OCI-M1 (cell line): ENCODE data around the gene FKBP5.
"Not testable (repeated sequence)": the region's sequence is repeated elsewhere in the genome, so short reads cannot be mapped to it uniquely, and the experiment has no call there.

ENCODE experiments used
- DNase-seq: peaks from one replicate; lab custom pipeline; 2025; lab: John Stamatoyannopoulos, UW

FKBP5 gene

GRCh38 chr6:35688605-35689322, at the start of gene FKBP5:
Gene FKBP5 (minus strand): TSS chr6:35688915. CDS start chr6:35642824, 46,091 bp downstream.
- DNase-seq = peak; percentile 96

GRCh38 chr6:35737413-35738211, 48.9 kb upstream of the FKBP5 start:
- peak; percentile 92 for DNase-seq

- no peak for DNase-seq
These were observed 48.3 kb upstream of the FKBP5 start, which contains the start of gene ARMC12 for GRCh38 chr6:35736982-35737412. Gene ARMC12 (plus strand): TSS chr6:35737032. CDS start chr6:35737109, 77 bp downstream.

- peak; percentile 89 for DNase-seq
These were observed 47.7 kb upstream of the FKBP5 start for GRCh38 chr6:35736253-35736894.

DNA sequence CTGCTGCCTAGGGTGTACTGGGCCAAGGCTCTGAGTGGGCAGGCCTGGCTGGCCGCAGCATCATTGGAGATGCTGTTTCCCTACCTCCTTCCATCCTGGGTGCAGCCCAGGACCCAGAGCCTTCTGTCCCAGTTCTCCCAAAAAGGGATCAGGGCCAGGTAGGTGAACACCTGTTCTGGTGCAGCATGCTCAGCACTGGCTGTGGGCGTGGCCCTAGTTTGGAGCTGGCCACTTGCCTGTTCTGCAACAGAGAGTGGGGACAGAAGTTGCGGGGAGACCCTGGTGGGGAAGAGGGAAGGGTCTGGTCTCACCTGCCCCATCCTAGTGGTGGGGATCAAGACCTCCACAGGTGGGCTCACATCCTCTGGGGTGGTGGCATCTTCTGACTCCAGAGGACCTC, 46.7 kb upstream of the FKBP5 start:
- DNase-seq = no peak

- not testable (repeated sequence) for DNase-seq
These were observed 45.6 kb upstream of the FKBP5 start for GRCh38 chr6:35734319-35734718.

- DNase-seq = no peak
These were observed 44.9 kb upstream of the FKBP5 start for GRCh38 chr6:35733633-35734032.

DNA sequence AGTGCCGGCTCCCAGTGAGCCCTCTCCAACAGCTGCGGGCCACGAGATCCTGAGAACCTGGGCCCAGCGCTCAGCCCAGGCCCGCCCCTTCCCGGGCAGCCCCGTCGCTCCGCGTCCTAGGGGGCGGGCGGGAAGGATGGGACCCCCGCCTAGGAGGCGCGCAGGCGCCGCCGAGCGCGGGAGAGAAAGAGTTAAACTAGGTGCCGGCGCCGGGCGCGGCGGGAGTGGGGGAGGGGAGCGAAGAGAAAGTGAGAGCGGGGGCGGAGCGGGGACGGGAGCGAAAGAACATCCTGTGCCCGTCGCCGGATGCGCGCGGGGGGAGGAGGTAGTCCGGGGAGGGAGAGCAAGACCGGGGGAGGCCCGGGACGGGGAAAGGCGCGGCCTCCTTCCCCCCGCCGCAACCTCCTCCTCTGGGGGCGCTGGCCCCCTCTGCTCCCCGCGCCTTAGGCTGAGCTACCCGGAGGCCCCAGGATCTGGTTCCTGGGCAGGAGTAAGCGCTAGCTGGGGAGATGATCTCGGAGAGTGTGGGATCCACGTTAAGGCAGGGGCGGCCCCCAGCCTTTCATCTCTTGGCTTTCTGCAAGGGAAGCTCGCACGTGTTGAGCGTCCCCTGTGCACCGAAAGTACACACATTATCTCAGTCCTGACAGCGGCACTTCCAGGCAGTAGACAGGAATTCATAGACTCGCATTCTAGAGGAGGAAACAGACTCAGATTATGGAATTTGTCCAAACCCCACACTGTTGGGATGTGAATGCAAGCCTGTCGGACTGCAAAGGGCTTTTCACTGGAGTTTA, 43.2 kb upstream of the FKBP5 start:
- DNase-seq = peak; percentile 91

GRCh38 chr6:35731414-35731735, 42.7 kb upstream of the FKBP5 start:
- DNase-seq = peak; percentile 96

DNA sequence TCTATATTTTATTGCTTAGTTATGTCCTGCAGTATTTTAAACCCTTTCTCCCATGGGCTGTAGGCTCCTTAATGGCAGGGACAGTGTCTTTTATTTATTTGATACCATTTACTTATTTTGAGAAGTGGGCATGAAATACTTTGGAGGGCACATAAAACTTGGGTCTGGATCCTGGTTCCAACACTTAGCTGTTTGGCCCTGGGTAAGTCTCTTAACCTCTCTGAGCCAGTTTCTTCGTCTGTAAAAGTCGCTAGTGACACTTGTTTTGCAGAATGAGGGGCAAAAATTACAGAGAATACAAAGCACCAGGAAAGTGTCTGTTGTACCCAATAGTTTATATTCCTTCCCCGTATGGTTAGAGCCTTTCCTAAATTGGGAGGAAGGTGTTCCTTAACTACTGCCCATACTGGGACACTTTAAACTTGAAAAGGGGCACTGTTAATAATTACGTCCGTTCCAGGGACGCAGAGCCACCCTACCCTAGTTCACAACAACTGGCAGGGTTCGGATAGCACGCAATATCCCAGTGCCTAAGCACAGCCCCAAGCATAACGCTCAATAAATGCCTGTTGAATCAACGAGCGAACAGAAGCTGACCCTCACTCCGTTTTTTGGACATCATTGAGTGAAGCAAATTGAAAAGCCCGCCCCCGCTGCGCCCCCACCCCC, 42.2 kb upstream of the FKBP5 start:
- DNase-seq = no peak

GRCh38 chr6:35729722-35730121, 41.0 kb upstream of the FKBP5 start:
- peak; percentile 44 for DNase-seq

DNA sequence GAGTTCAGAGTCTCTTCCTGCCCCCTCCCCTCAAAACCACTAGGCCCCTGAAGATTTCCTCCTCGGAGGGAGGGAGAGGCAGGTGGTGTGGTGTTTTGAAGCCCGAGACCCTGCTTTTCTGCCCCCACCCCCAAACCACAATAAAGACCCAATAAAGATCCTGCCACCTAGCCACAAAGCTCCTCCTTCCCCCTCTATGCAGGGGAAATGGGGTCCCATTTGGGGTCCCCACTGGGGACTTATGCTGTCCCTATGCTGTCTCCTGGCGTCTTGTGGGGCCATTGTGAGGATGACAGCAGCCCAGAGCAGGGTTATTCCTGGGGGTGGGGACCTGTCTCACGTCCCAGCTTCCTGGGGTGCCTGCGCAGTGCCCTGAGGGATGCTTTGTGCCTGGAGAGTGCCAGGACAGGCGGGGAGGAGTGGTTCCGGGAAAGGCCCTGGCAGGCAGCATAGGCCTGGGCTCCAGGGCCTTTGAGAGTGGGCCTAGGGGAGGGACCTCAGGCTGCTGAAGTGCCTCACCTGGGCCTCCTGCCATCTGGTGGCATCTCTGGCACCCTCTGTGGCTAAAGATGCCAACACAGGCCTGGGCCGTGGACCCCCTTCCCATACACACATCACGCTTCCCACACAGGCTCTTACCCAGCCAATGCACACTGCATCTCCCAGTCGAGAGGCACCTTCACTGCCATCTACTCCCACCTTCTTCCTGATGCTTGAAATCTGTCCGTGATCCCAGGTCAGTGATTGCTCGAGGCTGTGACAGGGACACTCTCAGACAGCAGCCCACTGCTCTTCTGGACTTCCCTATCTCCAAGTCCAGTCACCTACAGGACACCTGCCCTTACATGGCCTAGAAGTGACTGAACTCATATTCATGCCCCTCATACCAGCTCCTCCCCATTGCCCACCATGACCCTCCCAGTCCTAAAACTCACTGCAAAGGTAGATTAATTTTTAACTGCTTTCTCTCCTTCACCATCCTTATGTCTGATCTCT, 40.3 kb upstream of the FKBP5 start:
- DNase-seq = no peak

GRCh38 chr6:35727935-35728682, 39.4 kb upstream of the FKBP5 start:
- DNase-seq = peak; percentile 97

GRCh38 chr6:35727231-35727934, 38.7 kb upstream of the FKBP5 start:
- peak; percentile 85 for DNase-seq

DNA sequence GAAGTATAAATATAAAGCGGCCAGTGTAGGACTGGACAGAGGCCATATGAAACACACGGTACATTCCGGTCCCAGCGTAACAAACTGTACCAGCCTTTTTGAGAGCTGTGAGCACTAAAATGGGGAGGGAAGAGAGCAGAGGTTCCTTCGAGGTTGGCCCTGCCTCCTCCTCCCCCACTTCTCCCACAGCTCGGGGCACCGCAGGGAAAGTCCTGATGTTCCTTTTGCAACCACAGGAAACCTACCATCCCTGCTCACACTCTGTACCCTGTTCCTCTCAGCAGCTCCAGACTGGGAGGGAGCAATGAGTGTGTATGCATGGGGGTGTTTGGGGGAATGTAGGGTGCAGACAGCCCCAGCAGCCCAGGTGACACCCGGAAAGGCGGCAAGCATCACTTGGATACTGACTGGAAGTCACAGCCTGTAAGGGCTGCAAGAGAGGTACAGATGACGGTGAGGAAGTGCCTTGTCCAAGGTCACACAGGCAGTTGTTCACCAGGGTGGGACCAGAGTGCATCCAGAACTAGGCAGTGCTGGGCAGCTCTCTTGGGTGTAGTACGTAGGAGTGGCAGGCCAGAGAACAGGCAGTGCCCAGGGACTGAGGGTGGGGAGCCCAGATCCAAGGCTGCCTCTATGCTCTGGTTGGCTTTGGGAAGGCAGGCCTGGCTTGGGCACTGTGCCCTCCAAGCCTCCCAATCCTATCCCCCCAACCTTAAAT, 37.2 kb upstream of the FKBP5 start:
- DNase-seq = peak; percentile 64

GRCh38 chr6:35725081-35725708, 36.5 kb upstream of the FKBP5 start:
- no peak for DNase-seq

DNA sequence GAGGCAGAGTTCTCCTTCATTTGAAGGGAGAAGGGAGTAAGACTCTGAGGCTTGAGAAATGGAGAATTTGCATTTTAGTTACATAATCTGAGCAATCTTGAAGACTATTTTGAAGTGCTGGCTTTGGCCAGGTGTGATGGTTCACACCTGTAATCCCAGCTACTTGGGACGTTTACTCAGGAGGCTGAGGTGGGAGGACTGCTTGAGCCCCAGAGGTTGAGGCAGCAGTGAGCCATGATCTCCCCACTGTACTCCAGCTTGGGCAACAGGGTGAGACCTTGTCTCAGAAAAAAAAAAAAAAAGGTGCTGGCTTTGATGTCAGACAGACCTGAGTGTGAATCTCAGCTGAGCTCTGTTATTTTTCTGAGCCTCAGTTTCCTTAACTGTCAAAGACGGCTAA, 35.8 kb upstream of the FKBP5 start:
- DNase-seq = no peak

DNA sequence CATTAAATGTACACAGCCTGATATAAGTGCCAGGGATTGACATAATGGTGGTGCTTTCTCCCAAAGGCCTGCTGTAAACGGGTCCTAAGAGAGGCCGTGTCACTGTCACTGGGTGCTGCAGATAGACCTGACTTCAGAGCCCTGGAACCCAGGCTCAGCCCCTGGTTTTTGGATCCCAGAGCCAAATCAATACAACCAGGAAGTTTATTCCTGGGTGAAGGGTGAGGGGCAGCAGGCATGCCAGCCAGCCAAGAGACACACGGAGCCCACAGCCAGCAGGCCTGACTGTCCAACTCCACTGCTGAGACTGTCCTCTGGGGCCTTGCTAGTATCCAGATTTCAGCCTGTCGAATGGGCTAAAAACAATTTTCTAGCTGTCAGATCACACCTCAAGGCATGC, 35.3 kb upstream of the FKBP5 start:
- no peak for DNase-seq
